H1 (cell line): ENCODE data around the gene OR5H1. TPM values are rescaled to one million over a fixed set of nuclear protein-coding genes. Genes with fewer than 3 reads are reported as not detected.
"Not testable (repeated sequence)": the region's sequence is repeated elsewhere in the genome, so short reads cannot be mapped to it uniquely, and the experiment has no call there.

Experiments used
- CTCF ChIA-PET: fragments of 300-600 bp; sonication (Branson Sonifier 250); formaldehyde crosslinking; loops from one replicate; lab custom pipeline; 2021; ENCODE audit not compliant: partially characterized antibody; lab: Charles Lee
- POLR2A ChIA-PET: fragments of 300-600 bp; sonication (Branson Sonifier 250); formaldehyde crosslinking; loops from one replicate; lab custom pipeline; 2021; ENCODE audit warnings: inconsistent platforms; ENCODE audit not compliant: partially characterized antibody; lab: Charles Lee
- DNase-seq, 2 experiments: peaks; one replicate each; pipeline versions ENCODE4 v3.0.0 to v3.0.0-alpha.2; 2010 to 2022; ENCODE audit warnings: low spot score in 2 of 2, low read depth in 1 of 2, mixed read lengths in 1 of 2
- FAIRE-seq: peaks from 2 replicates; lab custom pipeline; 2011; peaks lifted over from hg19 to GRCh38; lab: Jason Lieb, UNC
- H2AFZ ChIP-seq: 2 replicates; pipeline ENCODE4 v1.8.1; 2012; ENCODE audit warnings: low read length, inconsistent platforms
- H2AK5ac ChIP-seq: 2 replicates; pipeline ENCODE4 v1.6.1; 2013; ENCODE audit warnings: low read depth, low read length
- H2BK120ac ChIP-seq: replicated peaks from 2 replicates; pipeline ENCODE3; 2013; ENCODE audit warnings: low read depth, low read length, inconsistent platforms
- H2BK12ac ChIP-seq: 2 replicates; pipeline ENCODE4 v1.6.1; 2013; ENCODE audit warnings: low read depth, low read length
- H2BK15ac ChIP-seq: 2 replicates; pipeline ENCODE4 v1.6.1; 2013; ENCODE audit warnings: low read length
- H2BK20ac ChIP-seq: 2 replicates; pipeline ENCODE4 v1.6.1; 2013; ENCODE audit warnings: low read length
- H2BK5ac ChIP-seq: 2 replicates; pipeline ENCODE4 v1.6.1; 2013; ENCODE audit warnings: low read depth, low read length
- H3K14ac ChIP-seq: 2 replicates; pipeline ENCODE4 v1.6.1; 2013; ENCODE audit warnings: inconsistent platforms; ENCODE audit not compliant: insufficient read length
- H3K18ac ChIP-seq: 2 replicates; pipeline ENCODE4 v1.6.1; 2013; ENCODE audit warnings: low read length; ENCODE audit errors: extremely low read depth
- H3K23ac ChIP-seq: 2 replicates; pipeline ENCODE4 v1.6.1; 2013; ENCODE audit warnings: inconsistent platforms; ENCODE audit not compliant: insufficient read length
- H3K23me2 ChIP-seq: 2 replicates; pipeline ENCODE4 v1.6.1; 2013; ENCODE audit warnings: low read depth, low read length
- H3K27ac ChIP-seq: 2 replicates; pipeline ENCODE4 v1.6.1; 2011; ENCODE audit warnings: low read depth, low read length, inconsistent platforms
- H3K27me3 ChIP-seq, 4 experiments: replicated peaks in 1 of 4; 1 replicate in 1 of 4; 2 replicates in 3 of 4; pipeline versions ENCODE4 v1.6.1 to v1.8.1; 2011 to 2013; ENCODE audit warnings: low read length in 3 of 4, mild to moderate bottlenecking in 3 of 4, inconsistent platforms in 2 of 4, mixed read lengths in 2 of 4, moderate library complexity in 1 of 4; ENCODE audit not compliant: control insufficient read depth in 3 of 4, insufficient read depth in 3 of 4; ENCODE audit errors: extremely low read depth in 1 of 4
- H3K36me3 ChIP-seq, 4 experiments: 2 replicates each; pipeline versions ENCODE4 v1.6.1 to v1.8.1; 2011 to 2013; ENCODE audit warnings: mild to moderate bottlenecking in 4 of 4, low read length in 3 of 4, moderate library complexity in 2 of 4, control low read depth in 1 of 4, inconsistent platforms in 1 of 4; ENCODE audit not compliant: insufficient read depth in 4 of 4, control insufficient read depth in 2 of 4
- H3K4ac ChIP-seq: replicated peaks from 2 replicates; pipeline ENCODE3; 2013; ENCODE audit warnings: low read length, low read depth, mixed read lengths, inconsistent platforms; ENCODE audit not compliant: insufficient read length
- H3K4me1 ChIP-seq, 4 experiments: replicated peaks in 1 of 4; 1 replicate in 1 of 4; 2 replicates in 3 of 4; pipeline versions ENCODE4 v1.6.1 to v1.8.1; 2011 to 2013; ENCODE audit warnings: low read length in 3 of 4, inconsistent platforms in 2 of 4, mixed read lengths in 1 of 4; ENCODE audit not compliant: insufficient read depth in 4 of 4, control insufficient read depth in 3 of 4
- H3K4me2 ChIP-seq, 2 experiments: 2 replicates each; pipeline versions ENCODE4 v1.6.1 to v1.8.1; 2011 to 2013; ENCODE audit warnings: low read depth in 2 of 2, low read length in 2 of 2, control low read depth in 1 of 2, inconsistent platforms in 1 of 2, mild to moderate bottlenecking in 1 of 2; ENCODE audit not compliant: insufficient read depth in 1 of 2
- H3K4me3 ChIP-seq, 4 experiments: fragments of 200-600, 300-600 bp in 1 of 4; sonication (generic), shearing (Covaris generic), sonication (Bioruptor Twin) in 1 of 4; 2 replicates each; pipeline versions ENCODE4 v1.5.1 to v1.8.1; 2011 to 2016; ENCODE audit warnings: low read length in 4 of 4, low read depth in 3 of 4, control low read depth in 2 of 4, inconsistent platforms in 2 of 4, mild to moderate bottlenecking in 2 of 4, mixed read lengths in 1 of 4, moderate library complexity in 1 of 4; ENCODE audit not compliant: insufficient read depth in 2 of 4; ENCODE audit errors: extremely low read depth in 1 of 4
- H3K56ac ChIP-seq: replicated peaks from 2 replicates; pipeline ENCODE3; 2013; ENCODE audit warnings: low read depth, mild to moderate bottlenecking, mixed read lengths, low read length, inconsistent platforms; ENCODE audit not compliant: insufficient read length
- H3K79me1 ChIP-seq: 2 replicates; pipeline ENCODE4 v1.6.1; 2013; ENCODE audit warnings: low read depth, low read length, control low read depth
- H3K79me2 ChIP-seq, 2 experiments: 2 replicates each; pipeline versions ENCODE4 v1.6.1 to v1.8.1; 2012 to 2013; ENCODE audit warnings: low read length in 2 of 2, mild to moderate bottlenecking in 2 of 2, inconsistent platforms in 1 of 2; ENCODE audit not compliant: insufficient read depth in 2 of 2, control insufficient read depth in 1 of 2
- H3K9ac ChIP-seq, 4 experiments: replicated peaks in 1 of 4; 1 replicate in 1 of 4; 2 replicates in 3 of 4; pipeline versions ENCODE4 v1.6.1 to v1.8.1; 2011 to 2013; ENCODE audit warnings: low read depth in 3 of 4, low read length in 3 of 4, control low read depth in 2 of 4, mild to moderate bottlenecking in 2 of 4, moderate library complexity in 2 of 4, inconsistent platforms in 1 of 4; ENCODE audit errors: extremely low read depth in 1 of 4
- H3K9me3 ChIP-seq, 2 experiments: 2 replicates each; pipeline versions ENCODE4 v1.6.1 to v1.8.1; 2012 to 2013; ENCODE audit warnings: mild to moderate bottlenecking in 2 of 2, moderate library complexity in 2 of 2, control low read depth in 1 of 2, inconsistent platforms in 1 of 2, low read depth in 1 of 2, low read length in 1 of 2, mixed read lengths in 1 of 2; ENCODE audit not compliant: insufficient read depth in 2 of 2
- H4K20me1 ChIP-seq, 2 experiments: replicated peaks in 1 of 2; 2 replicates each; pipeline versions ENCODE3 to v1.8.1; 2011 to 2013; ENCODE audit warnings: inconsistent platforms in 2 of 2, low read length in 2 of 2, mild to moderate bottlenecking in 1 of 2; ENCODE audit not compliant: insufficient read depth in 2 of 2, control insufficient read depth in 1 of 2
- H4K5ac ChIP-seq: 2 replicates; pipeline ENCODE4 v1.6.1; 2013; ENCODE audit warnings: low read length, low read depth, mixed read lengths, inconsistent platforms; ENCODE audit not compliant: insufficient read length
- H4K8ac ChIP-seq: 2 replicates; pipeline ENCODE4 v1.8.0; 2013; ENCODE audit warnings: mild to moderate bottlenecking, moderate library complexity, low read length, inconsistent platforms; ENCODE audit not compliant: insufficient read depth; ENCODE audit errors: extremely low read depth
- H4K91ac ChIP-seq: replicated peaks from 2 replicates; pipeline ENCODE3; 2013; ENCODE audit warnings: low read length, mixed read lengths, inconsistent platforms; ENCODE audit not compliant: insufficient read length
- WGBS, 2 experiments: shearing (Covaris generic) in 1 of 2; methylation state at CpG; one replicate each; pipeline versions ENCODE4 v1.1.6 to v1.1.7; 2013 to 2015; ENCODE audit warnings: low lambda C conversion rate in 2 of 2, mixed read lengths in 2 of 2, inconsistent platforms in 1 of 2, low coverage in 1 of 2, missing lambda C conversion rate in 1 of 2; ENCODE audit not compliant: insufficient replicate concordance in 2 of 2, insufficient coverage in 1 of 2, insufficient read length in 1 of 2; ENCODE audit errors: extremely low coverage in 1 of 2, missing lambda C conversion rate in 1 of 2; 5-methylcytosine and 5-hydroxymethylcytosine counted together
- polyA plus RNA-seq, 7 experiments: library from polyadenylated mRNA; depleted of rRNA in 3 of 7; stranded (reverse) in 5 of 7; unstranded in 2 of 7; fragments of >200 nt in 5 of 7; fragments of 200-250 nt in 2 of 7; gene quantifications; 1 replicate in 5 of 7; 2 replicates in 1 of 7; 4 replicates in 1 of 7; pipeline versions ENCODE4 v1.2.1 to v1.2.3, GENCODE V29; 2011 to 2013; ENCODE audit warnings: missing spikeins in 2 of 7, mixed read lengths in 2 of 7
- total RNA-seq: library from RNA; stranded (reverse); fragmentation: NEBNext Ultra II Directional; extraction: Animal tissue kit (Norgen Biotek cat#: 25700); gene quantifications from 2 replicates; pipeline ENCODE4 v1.2.1, GENCODE V29; 2021

The OR5H1 gene
- total and polyA plus RNA-seq, 2 of the 8 experiments (the other 6 are each of a cell fraction or from before 2014, with no cell fraction given): not detected

DNA sequence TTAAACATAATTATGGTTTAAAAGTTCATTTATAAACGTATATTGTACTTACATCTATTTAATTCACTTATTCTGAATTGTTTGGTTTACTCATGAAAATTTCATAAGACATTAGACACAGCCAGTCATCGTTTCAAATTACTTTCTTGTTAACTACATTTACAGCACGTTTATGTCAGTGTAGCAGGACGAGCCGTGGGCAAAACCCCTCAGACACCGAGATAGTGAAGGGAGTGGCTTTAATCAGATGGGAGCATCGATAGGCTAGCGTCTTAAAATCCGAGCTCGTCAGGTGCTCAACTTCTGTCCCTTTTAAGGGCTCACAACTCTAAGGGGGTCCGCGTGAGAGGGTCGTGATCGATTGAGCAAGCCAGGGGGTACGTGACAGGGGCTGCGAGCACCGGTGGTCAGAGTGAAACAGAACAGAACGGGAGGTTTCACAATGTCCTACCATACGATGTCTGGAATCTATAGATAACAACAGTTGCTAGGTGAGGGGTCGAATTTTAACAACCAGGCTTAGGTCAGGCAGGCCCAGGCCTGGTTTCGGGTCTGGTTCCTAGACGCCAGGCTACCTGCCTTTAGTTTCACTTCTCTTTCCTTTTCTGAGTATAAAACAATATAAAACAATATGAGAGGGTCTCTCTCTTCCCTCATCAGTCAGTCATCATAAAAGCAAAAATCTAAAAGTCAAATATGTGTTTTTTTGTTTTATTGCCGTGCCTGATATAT, 7.5 kb downstream of the OR5H1 start:
- POLR2A ChIA-PET, H3K4ac ChIP-seq, H4K91ac ChIP-seq, H3K36me3 ChIP-seq, FAIRE-seq, H2BK5ac ChIP-seq, H2AFZ ChIP-seq, H3K79me2 ChIP-seq, H3K23ac ChIP-seq, H3K4me1 ChIP-seq, H3K4me3 ChIP-seq, H4K20me1 ChIP-seq, H3K14ac ChIP-seq, H2BK20ac ChIP-seq, H3K4me2 ChIP-seq, H3K27ac ChIP-seq, H4K8ac ChIP-seq, H3K18ac ChIP-seq, H2BK12ac ChIP-seq, H2BK120ac ChIP-seq, H3K56ac ChIP-seq, CTCF ChIA-PET, H4K5ac ChIP-seq, DNase-seq, H3K9me3 ChIP-seq, H3K27me3 ChIP-seq, H3K79me1 ChIP-seq, H3K9ac ChIP-seq, H2AK5ac ChIP-seq, H2BK15ac ChIP-seq, H3K23me2 ChIP-seq: not testable (repeated sequence)
- WGBS, 2 experiments: 92% methylated on average over 23 of the region's 23 CpGs; no CpG with 5 or more reads in 1 of the 2 experiments
